GM23338 (cell line): ENCODE measurements around the gene PLA1A. TPM values are rescaled to one million over a fixed set of nuclear protein-coding genes. Genes with fewer than 3 reads are reported as not detected.

Experiments
- ATAC-seq: fragments of 200-7000 bp; cut with Tn5 transposase; 3 replicates; pipeline ENCODE4 v1.9.1; 2020
- DNase-seq: peaks from one replicate; pipeline ENCODE4 v3.0.0-alpha.2; 2015; ENCODE audit warnings: low spot score
- H2AFZ ChIP-seq: fragments of 200-600 bp; sonication (generic); 2 replicates; pipeline ENCODE4 v1.8.0; 2016; ENCODE audit warnings: antibody characterized with exemption, mild to moderate bottlenecking, moderate library complexity
- H3F3A ChIP-seq: fragments of 200-600 bp; sonication (generic); replicated peaks from 2 replicates; pipeline ENCODE4 v1.8.0; 2017; ENCODE audit warnings: antibody characterized with exemption, mixed run types, low read depth
- H3K27ac ChIP-seq: fragments of 200-600 bp; sonication (generic); 2 replicates; pipeline ENCODE4 v1.6.1; 2016; ENCODE audit warnings: low read depth
- H3K27me3 ChIP-seq: fragments of 200-600 bp; sonication (generic); 2 replicates; pipeline ENCODE4 v1.8.0; 2016; ENCODE audit warnings: mild to moderate bottlenecking, mixed run types, moderate library complexity; ENCODE audit not compliant: insufficient read depth
- H3K36me3 ChIP-seq: fragments of 200-600 bp; sonication (generic); 2 replicates; pipeline ENCODE4 v1.8.0; 2016; ENCODE audit warnings: mild to moderate bottlenecking; ENCODE audit not compliant: insufficient read depth
- H3K4me1 ChIP-seq: fragments of 200-600 bp; sonication (generic); 2 replicates; pipeline ENCODE4 v1.8.0; 2016; ENCODE audit warnings: mild to moderate bottlenecking, moderate library complexity; ENCODE audit not compliant: insufficient read depth
- H3K4me2 ChIP-seq: fragments of 200-600 bp; sonication (generic); 2 replicates; pipeline ENCODE4 v1.7.1; 2017; ENCODE audit warnings: mixed run types
- H3K4me3 ChIP-seq: fragments of 200-600 bp; sonication (generic); 2 replicates; pipeline ENCODE4 v1.6.1; 2016; ENCODE audit warnings: mixed run types
- H3K79me2 ChIP-seq: fragments of 200-600 bp; sonication (generic); replicated peaks from 2 replicates; pipeline ENCODE4 v1.8.0; 2017; ENCODE audit warnings: mild to moderate bottlenecking; ENCODE audit not compliant: insufficient read depth
- H3K9me2 ChIP-seq: fragments of 200-600 bp; sonication (generic); 2 replicates; pipeline ENCODE4 v1.8.0; 2017; ENCODE audit not compliant: insufficient read depth
- H4K20me1 ChIP-seq: fragments of 200-600 bp; sonication (generic); replicated peaks from 2 replicates; pipeline ENCODE4 v1.8.0; 2017; ENCODE audit warnings: mild to moderate bottlenecking; ENCODE audit not compliant: insufficient read depth
- H3K27ac Mint-ChIP-seq: 2 replicates; pipeline ENCODE4 v1.8.0; 2020; ENCODE audit warnings: inconsistent platforms, mild to moderate bottlenecking, moderate library complexity, mixed read lengths
- H3K27me3 Mint-ChIP-seq: 3 replicates; pipeline ENCODE4 v1.8.0; 2022; ENCODE audit warnings: low read depth, mild to moderate bottlenecking, moderate library complexity, mixed read lengths, inconsistent platforms; ENCODE audit not compliant: insufficient read depth, poor library complexity
- H3K36me3 Mint-ChIP-seq: 3 replicates; pipeline ENCODE4 v1.8.0; 2021; ENCODE audit warnings: low read depth, mild to moderate bottlenecking, inconsistent platforms, moderate library complexity, mixed read lengths
- H3K4me1 Mint-ChIP-seq: 3 replicates; pipeline ENCODE4 v1.8.0; 2020; ENCODE audit warnings: mild to moderate bottlenecking, inconsistent platforms, mixed read lengths
- H3K4me3 Mint-ChIP-seq: 3 replicates; pipeline ENCODE4 v1.8.0; 2021; ENCODE audit warnings: moderate library complexity, mild to moderate bottlenecking, inconsistent platforms, mixed read lengths
- H3K9me3 Mint-ChIP-seq: 3 replicates; pipeline ENCODE4 v1.8.0; 2020; ENCODE audit warnings: moderate library complexity, mild to moderate bottlenecking, inconsistent platforms, mixed read lengths
- CREB1 ChIP-seq: fragments of 250-450 bp; sonication (Bioruptor Pico); IDR thresholded peaks from 2 replicates; pipeline ENCODE4 v1.5.0; 2020; ENCODE audit warnings: low read depth, mild to moderate bottlenecking, moderate library complexity
- EZH2 ChIP-seq: fragments of 200-600 bp; sonication (generic); IDR thresholded peaks from one replicate; pipeline ENCODE4 v1.8.0; 2017; ENCODE audit warnings: antibody characterized with exemption, mild to moderate bottlenecking, low read depth; ENCODE audit not compliant: unreplicated experiment
- EZH2phosphoT487 ChIP-seq: fragments of 200-600 bp; sonication (generic); IDR thresholded peaks from one replicate; pipeline ENCODE4 v1.8.1; 2018; ENCODE audit warnings: antibody characterized with exemption; ENCODE audit not compliant: unreplicated experiment
- JUNB ChIP-seq: IDR thresholded peaks from one replicate; pipeline ENCODE4 v1.6.1; 2016; ENCODE audit warnings: antibody characterized with exemption; ENCODE audit not compliant: unreplicated experiment
- NANOG ChIP-seq: IDR thresholded peaks from 2 replicates; pipeline ENCODE4 v1.6.1; 2016; ENCODE audit warnings: antibody characterized with exemption, borderline replicate concordance
- POLR2AphosphoS5 ChIP-seq: IDR thresholded peaks from 2 replicates; pipeline ENCODE4 v1.6.1; 2016; ENCODE audit warnings: antibody characterized with exemption, low read depth
- STAT1 ChIP-seq: IDR thresholded peaks from one replicate; pipeline ENCODE4 v1.6.1; 2016; ENCODE audit warnings: antibody characterized with exemption; ENCODE audit not compliant: unreplicated experiment
- ZNF114 ChIP-seq: fragments of 250-450 bp; sonication (Bioruptor Pico); IDR thresholded peaks from 2 replicates; pipeline ENCODE4 v1.5.0; 2020; ENCODE audit warnings: mild to moderate bottlenecking, moderate library complexity
- ZNF331 ChIP-seq: fragments of 250-450 bp; sonication (Bioruptor Pico); IDR thresholded peaks from 2 replicates; pipeline ENCODE4 v1.5.0; 2020; ENCODE audit warnings: low read depth, mild to moderate bottlenecking, moderate library complexity
- polyA plus RNA-seq: library from polyadenylated mRNA; unstranded; fragments of >200 nt; fragmentation: Nextera tagmentation; extraction: Ambion mirVana; gene quantifications from 2 replicates; pipeline ENCODE4 v1.2.1, GENCODE V29; 2016
- total RNA-seq: library from RNA; depleted of rRNA; stranded (reverse); fragments of >200 nt; shearing (Covaris generic); gene quantifications from 2 replicates; pipeline ENCODE4 v1.2.3, GENCODE V29; 2014
- TF ChIP-seq, protein P1 (sequence below), 2 experiments: fragments of 200-600 bp in 1 of 2; sonication (generic) in 1 of 2; conservative IDR thresholded peaks; 2 replicates each; pipeline versions ENCODE4 v1.5.1 to v1.6.1; 2016 to 2017; ENCODE audit warnings: antibody characterized with exemption in 2 of 2, low read depth in 2 of 2, mild to moderate bottlenecking in 2 of 2, moderate library complexity in 1 of 2
- TF ChIP-seq, protein P2 (sequence below): fragments of 250-450 bp; sonication (Bioruptor Pico); IDR thresholded peaks from 2 replicates; pipeline ENCODE4 v1.5.0; 2020; ENCODE audit warnings: mild to moderate bottlenecking, moderate library complexity
- TF ChIP-seq, protein P3 (sequence below): IDR thresholded peaks from one replicate; pipeline ENCODE4 v1.6.1; 2018; ENCODE audit warnings: antibody characterized with exemption; ENCODE audit not compliant: unreplicated experiment
- TF ChIP-seq, protein P4 (sequence below): IDR thresholded peaks from 2 replicates; pipeline ENCODE4 v1.6.1; 2016; ENCODE audit warnings: antibody characterized with exemption

The PLA1A gene
- total and polyA plus RNA-seq, 2 experiments from 2014 or later, result not detected

DNA sequence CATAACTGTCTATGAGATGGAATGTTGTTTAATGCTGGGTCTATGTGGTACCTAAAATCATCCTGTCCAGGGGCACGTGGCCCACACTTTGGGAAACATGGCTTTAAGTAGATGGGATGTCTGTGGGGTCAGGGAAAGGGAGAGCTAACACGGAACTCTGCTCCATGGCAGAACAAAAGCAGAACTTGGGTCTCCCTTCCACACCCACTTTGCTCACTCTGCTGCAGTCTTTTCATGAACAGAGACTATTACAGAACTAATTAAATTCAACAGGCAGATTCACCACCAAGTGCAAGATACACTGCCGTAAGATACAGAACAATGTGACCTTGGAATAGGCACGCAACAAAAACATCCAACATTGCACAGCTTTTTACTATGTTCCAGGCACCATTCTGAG lies 34.5 kb downstream of the PLA1A start:
- Histone ChIP-seq H3K4me2 (no peak overlapping the region), H2AFZ (no peak overlapping the region; the same call in 1 of the 2 replicates), H3K4me1 (no peaks in the 10 kb centered on the region), H3K27ac (no peak overlapping the region), H3K9me2 (no peaks in the 10 kb centered on the region), H3K27me3 (no peaks in the 10 kb centered on the region), H3K36me3 (no peaks in the 10 kb centered on the region), H4K20me1 (no peaks in the 10 kb centered on the region), H3K4me3 (no peak overlapping the region), H3F3A (no peaks in the 10 kb centered on the region), H3K79me2 (no peaks in the 10 kb centered on the region)
- ATAC-seq (no peak), DNase-seq (no peak)
- H3K27me3 Mint-ChIP-seq, result no peaks in the 10 kb centered on the region
- H3K27ac Mint-ChIP-seq, result no peak overlapping the region
- TF ChIP-seq JUNB (no peak), ZNF114 (CRISPR knock-in tag) (no peak), ZNF331 (CRISPR knock-in tag) (no peak), STAT1 (no peak), NANOG (no peak), POLR2AphosphoS5 (no peak), EZH2phosphoT487 (no peak), CREB1 (CRISPR knock-in tag) (no peak), EZH2 (no peak)
- TF ChIP-seq, protein P1, sequence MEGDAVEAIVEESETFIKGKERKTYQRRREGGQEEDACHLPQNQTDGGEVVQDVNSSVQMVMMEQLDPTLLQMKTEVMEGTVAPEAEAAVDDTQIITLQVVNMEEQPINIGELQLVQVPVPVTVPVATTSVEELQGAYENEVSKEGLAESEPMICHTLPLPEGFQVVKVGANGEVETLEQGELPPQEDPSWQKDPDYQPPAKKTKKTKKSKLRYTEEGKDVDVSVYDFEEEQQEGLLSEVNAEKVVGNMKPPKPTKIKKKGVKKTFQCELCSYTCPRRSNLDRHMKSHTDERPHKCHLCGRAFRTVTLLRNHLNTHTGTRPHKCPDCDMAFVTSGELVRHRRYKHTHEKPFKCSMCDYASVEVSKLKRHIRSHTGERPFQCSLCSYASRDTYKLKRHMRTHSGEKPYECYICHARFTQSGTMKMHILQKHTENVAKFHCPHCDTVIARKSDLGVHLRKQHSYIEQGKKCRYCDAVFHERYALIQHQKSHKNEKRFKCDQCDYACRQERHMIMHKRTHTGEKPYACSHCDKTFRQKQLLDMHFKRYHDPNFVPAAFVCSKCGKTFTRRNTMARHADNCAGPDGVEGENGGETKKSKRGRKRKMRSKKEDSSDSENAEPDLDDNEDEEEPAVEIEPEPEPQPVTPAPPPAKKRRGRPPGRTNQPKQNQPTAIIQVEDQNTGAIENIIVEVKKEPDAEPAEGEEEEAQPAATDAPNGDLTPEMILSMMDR (conservative IDR thresholded peaks at IDR 0.05; ENCODE audit: low read depth in 2 of 2), result no peak
- TF ChIP-seq, protein P2, sequence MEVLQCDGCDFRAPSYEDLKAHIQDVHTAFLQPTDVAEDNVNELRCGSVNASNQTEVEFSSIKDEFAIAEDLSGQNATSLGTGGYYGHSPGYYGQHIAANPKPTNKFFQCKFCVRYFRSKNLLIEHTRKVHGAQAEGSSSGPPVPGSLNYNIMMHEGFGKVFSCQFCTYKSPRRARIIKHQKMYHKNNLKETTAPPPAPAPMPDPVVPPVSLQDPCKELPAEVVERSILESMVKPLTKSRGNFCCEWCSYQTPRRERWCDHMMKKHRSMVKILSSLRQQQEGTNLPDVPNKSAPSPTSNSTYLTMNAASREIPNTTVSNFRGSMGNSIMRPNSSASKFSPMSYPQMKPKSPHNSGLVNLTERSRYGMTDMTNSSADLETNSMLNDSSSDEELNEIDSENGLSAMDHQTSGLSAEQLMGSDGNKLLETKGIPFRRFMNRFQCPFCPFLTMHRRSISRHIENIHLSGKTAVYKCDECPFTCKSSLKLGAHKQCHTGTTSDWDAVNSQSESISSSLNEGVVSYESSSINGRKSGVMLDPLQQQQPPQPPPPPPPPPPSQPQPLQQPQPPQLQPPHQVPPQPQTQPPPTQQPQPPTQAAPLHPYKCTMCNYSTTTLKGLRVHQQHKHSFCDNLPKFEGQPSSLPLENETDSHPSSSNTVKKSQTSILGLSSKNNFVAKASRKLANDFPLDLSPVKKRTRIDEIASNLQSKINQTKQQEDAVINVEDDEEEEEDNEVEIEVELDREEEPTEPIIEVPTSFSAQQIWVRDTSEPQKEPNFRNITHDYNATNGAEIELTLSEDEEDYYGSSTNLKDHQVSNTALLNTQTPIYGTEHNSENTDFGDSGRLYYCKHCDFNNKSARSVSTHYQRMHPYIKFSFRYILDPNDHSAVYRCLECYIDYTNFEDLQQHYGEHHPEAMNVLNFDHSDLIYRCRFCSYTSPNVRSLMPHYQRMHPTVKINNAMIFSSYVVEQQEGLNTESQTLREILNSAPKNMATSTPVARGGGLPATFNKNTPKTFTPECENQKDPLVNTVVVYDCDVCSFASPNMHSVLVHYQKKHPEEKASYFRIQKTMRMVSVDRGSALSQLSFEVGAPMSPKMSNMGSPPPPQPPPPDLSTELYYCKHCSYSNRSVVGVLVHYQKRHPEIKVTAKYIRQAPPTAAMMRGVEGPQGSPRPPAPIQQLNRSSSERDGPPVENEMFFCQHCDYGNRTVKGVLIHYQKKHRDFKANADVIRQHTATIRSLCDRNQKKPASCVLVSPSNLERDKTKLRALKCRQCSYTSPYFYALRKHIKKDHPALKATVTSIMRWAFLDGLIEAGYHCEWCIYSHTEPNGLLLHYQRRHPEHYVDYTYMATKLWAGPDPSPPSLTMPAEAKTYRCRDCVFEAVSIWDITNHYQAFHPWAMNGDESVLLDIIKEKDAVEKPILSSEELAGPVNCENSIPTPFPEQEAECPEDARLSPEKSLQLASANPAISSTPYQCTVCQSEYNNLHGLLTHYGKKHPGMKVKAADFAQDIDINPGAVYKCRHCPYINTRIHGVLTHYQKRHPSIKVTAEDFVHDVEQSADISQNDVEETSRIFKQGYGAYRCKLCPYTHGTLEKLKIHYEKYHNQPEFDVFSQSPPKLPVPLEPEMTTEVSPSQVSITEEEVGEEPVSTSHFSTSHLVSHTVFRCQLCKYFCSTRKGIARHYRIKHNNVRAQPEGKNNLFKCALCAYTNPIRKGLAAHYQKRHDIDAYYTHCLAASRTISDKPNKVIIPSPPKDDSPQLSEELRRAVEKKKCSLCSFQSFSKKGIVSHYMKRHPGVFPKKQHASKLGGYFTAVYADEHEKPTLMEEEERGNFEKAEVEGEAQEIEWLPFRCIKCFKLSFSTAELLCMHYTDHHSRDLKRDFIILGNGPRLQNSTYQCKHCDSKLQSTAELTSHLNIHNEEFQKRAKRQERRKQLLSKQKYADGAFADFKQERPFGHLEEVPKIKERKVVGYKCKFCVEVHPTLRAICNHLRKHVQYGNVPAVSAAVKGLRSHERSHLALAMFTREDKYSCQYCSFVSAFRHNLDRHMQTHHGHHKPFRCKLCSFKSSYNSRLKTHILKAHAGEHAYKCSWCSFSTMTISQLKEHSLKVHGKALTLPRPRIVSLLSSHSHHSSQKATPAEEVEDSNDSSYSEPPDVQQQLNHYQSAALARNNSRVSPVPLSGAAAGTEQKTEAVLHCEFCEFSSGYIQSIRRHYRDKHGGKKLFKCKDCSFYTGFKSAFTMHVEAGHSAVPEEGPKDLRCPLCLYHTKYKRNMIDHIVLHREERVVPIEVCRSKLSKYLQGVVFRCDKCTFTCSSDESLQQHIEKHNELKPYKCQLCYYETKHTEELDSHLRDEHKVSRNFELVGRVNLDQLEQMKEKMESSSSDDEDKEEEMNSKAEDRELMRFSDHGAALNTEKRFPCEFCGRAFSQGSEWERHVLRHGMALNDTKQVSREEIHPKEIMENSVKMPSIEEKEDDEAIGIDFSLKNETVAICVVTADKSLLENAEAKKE, result no peak
- TF ChIP-seq, protein P3, sequence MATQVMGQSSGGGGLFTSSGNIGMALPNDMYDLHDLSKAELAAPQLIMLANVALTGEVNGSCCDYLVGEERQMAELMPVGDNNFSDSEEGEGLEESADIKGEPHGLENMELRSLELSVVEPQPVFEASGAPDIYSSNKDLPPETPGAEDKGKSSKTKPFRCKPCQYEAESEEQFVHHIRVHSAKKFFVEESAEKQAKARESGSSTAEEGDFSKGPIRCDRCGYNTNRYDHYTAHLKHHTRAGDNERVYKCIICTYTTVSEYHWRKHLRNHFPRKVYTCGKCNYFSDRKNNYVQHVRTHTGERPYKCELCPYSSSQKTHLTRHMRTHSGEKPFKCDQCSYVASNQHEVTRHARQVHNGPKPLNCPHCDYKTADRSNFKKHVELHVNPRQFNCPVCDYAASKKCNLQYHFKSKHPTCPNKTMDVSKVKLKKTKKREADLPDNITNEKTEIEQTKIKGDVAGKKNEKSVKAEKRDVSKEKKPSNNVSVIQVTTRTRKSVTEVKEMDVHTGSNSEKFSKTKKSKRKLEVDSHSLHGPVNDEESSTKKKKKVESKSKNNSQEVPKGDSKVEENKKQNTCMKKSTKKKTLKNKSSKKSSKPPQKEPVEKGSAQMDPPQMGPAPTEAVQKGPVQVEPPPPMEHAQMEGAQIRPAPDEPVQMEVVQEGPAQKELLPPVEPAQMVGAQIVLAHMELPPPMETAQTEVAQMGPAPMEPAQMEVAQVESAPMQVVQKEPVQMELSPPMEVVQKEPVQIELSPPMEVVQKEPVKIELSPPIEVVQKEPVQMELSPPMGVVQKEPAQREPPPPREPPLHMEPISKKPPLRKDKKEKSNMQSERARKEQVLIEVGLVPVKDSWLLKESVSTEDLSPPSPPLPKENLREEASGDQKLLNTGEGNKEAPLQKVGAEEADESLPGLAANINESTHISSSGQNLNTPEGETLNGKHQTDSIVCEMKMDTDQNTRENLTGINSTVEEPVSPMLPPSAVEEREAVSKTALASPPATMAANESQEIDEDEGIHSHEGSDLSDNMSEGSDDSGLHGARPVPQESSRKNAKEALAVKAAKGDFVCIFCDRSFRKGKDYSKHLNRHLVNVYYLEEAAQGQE, result no peak
- TF ChIP-seq, protein P4, sequence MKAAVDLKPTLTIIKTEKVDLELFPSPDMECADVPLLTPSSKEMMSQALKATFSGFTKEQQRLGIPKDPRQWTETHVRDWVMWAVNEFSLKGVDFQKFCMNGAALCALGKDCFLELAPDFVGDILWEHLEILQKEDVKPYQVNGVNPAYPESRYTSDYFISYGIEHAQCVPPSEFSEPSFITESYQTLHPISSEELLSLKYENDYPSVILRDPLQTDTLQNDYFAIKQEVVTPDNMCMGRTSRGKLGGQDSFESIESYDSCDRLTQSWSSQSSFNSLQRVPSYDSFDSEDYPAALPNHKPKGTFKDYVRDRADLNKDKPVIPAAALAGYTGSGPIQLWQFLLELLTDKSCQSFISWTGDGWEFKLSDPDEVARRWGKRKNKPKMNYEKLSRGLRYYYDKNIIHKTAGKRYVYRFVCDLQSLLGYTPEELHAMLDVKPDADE, result no peak
- no peaks in the 10 kb centered on the region for H3K36me3 Mint-ChIP-seq
- H3K4me1 Mint-ChIP-seq, result peaks cover 9% of the 10 kb centered on the region; the same call in 2 of the 3 replicates
- H3K9me3 Mint-ChIP-seq, result no peaks in the 10 kb centered on the region
- H3K4me3 Mint-ChIP-seq, result no peak overlapping the region
